Gastroesophageal sphincter (tissue), 4 donors: ENCODE measurements around the gene TNIP2. TPM values are rescaled to one million over a fixed set of nuclear protein-coding genes. Genes with fewer than 3 reads are reported as not detected.

Experiments used
- ATAC-seq: fragments of 150-250 bp; one replicate; pipeline ENCODE4 v1.9.1; 2016; ENCODE audit warnings: mild to moderate bottlenecking, moderate library complexity
- H3K27ac ChIP-seq, 4 donors: fragments of 200-600 bp; sonication (generic) in 3 of 4; 1 replicate in 3 of 4; 2 replicates in 1 of 4; pipeline ENCODE4 v1.5.1; 2016 to 2019
- H3K27me3 ChIP-seq: fragments of 200-600 bp; sonication (generic); one replicate; pipeline ENCODE4 v1.5.1; 2019
- H3K36me3 ChIP-seq, 2 donors: fragments of 200-600 bp; sonication (generic); one replicate each; pipeline ENCODE4 v1.5.1; 2019; ENCODE audit warnings: control low read depth in 1 of 2
- H3K4me1 ChIP-seq, 3 donors: fragments of 200-600 bp; sonication (generic); 1 replicate in 2 of 3; 2 replicates in 1 of 3; pipeline ENCODE4 v1.5.1; 2016 to 2019; ENCODE audit warnings: control low read depth in 2 of 3
- H3K4me3 ChIP-seq, 2 donors: fragments of 200-600 bp; sonication (generic); one replicate each; pipeline ENCODE4 v1.5.1; 2019; ENCODE audit warnings: mild to moderate bottlenecking in 1 of 2, moderate library complexity in 1 of 2
- H3K9me3 ChIP-seq, 3 donors: fragments of 200-600 bp; sonication (generic); one replicate each; pipeline ENCODE4 v1.5.1; 2017 to 2019; ENCODE audit warnings: control low read depth in 2 of 3
- EP300 ChIP-seq: sonication (generic); formaldehyde crosslinking; IDR thresholded peaks from one replicate; pipeline ENCODE4 v1.6.1; 2017; ENCODE audit warnings: antibody characterized with exemption, mild to moderate bottlenecking
- POLR2A ChIP-seq, 2 donors: fragments of 450-650 bp; IDR thresholded peaks; one replicate each; pipeline ENCODE4 v1.6.1; 2017; ENCODE audit warnings: antibody characterized with exemption in 2 of 2, mild to moderate bottlenecking in 2 of 2, moderate library complexity in 1 of 2
- POLR2AphosphoS5 ChIP-seq: sonication (generic); formaldehyde crosslinking; IDR thresholded peaks from one replicate; pipeline ENCODE4 v1.6.1; 2017; ENCODE audit warnings: antibody characterized with exemption
- WGBS, 2 donors: methylation state at CpG; one replicate each; pipeline ENCODE4 v1.1.5; 2018; ENCODE audit warnings: low coverage in 1 of 2; 5-methylcytosine and 5-hydroxymethylcytosine counted together
- total RNA-seq, 4 donors: library from RNA; depleted of rRNA; stranded (reverse); fragments of >200 nt; gene quantifications; one replicate each; pipeline ENCODE4 v1.1.0, GENCODE V29; 2016
- TF ChIP-seq, protein P1 (sequence below), 4 experiments: fragments of 200-600 bp in 2 of 4; fragments of 450-650 bp in 2 of 4; sonication (generic) in 1 of 4; IDR thresholded peaks; one replicate each; pipeline ENCODE4 v1.5.1; 2017 to 2019; ENCODE audit warnings: antibody characterized with exemption in 4 of 4, mild to moderate bottlenecking in 2 of 4, moderate library complexity in 2 of 4

TNIP2 gene
- total RNA-seq, 4 donors from 2014 or later, result 54.8 to 74.0 (median 70.4) TPM

DNA sequence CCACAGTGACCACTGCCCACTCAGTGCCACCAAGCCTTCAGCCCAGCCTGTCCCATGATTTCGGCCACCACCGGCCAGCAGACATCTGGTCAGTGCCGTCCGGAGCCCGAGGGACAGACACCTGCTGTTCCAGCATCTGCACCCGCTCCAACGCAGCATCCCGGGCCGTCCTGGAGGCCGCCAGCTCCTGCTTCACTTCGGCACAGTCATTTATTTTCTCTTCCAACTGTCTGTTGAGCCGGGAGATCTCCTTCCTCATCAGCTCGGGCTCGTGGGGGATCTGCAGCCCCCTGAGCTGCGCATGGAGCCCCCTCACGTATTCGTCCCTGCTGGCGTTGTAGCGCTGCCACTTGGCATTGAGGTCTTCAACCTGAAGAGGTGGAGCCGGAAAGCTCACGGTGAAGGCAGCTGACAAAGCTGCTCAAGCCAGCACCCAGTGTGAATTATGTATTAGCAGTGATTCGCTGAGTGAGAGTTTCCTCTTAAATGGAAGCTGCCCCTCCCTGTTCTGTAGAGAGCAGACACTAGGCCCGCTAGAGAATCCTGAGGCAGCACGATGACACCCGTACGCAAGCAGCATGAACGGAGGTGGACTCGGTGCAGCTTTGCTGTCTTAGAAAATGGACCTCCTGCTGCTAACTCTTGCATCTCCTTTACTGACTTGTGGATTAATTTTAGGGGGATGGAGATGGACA, 11.4 kb downstream of the TNIP2 start:
- 81 to 100% methylated on average over 6 to 7 of the region's 28 CpGs for WGBS, 2 donors
- peaks cover 0 to 17% (median 0%) of the 10 kb centered on the region in 3 donors for H3K4me1 ChIP-seq
- H3K4me3 ChIP-seq, result no peak overlapping the region
- no peaks in the 10 kb centered on the region for H3K27me3 ChIP-seq
- H3K9me3 ChIP-seq, result no peaks in the 10 kb centered on the region
- ATAC-seq, result no peak
- TF ChIP-seq POLR2A (IDR thresholded peaks at IDR 0.05), result no peak
- no peak overlapping the region for H3K27ac ChIP-seq
- H3K36me3 ChIP-seq, result peaks cover 0 to 67% of the 10 kb centered on the region in 2 donors

DNA sequence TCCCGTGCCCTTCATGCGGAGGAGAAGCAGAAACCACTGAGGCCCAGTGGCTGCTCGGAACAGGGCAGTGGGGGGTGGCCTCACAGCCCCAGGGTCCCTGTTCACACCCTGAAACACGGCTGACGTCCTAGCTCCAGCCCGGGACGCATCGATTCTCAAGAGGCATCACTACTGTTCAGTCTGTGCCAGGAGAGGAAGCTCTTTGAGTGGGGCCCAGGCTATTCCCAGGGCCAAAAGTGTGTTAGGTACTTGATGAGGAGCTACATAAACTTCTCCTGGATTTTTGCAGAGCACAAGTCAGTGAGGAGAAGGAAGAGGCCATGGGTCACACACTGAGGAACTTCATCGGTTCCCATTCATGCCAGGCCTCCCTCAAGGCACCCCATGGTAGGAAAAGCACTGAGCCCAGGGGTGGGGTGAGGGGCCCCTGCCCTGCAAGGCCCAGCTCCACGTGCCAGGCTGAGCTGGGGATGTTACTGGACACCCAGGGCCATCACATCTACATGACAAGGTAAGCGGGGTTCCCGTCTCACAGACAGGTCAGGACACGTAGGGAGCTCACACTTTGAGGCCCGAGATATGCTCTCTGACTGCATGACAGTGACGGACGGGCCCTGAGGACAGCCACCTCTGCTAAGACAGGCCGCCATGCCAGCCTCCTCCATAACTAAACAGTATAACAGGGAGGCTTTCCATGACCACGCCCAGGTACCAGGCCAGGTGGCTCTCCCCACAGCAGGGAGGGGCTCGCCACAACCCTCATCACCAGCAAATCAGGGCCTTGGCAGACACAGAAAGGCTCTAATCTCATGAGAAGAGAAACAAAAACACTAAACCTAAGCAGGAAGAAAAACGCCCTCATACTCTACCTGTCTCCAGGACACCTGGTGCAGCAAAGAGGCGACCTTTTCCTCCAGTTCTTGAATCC, 12.4 kb downstream of the TNIP2 start:
- WGBS, 2 donors, result 76 to 84% methylated on average over 6 to 8 of the region's 21 CpGs

DNA sequence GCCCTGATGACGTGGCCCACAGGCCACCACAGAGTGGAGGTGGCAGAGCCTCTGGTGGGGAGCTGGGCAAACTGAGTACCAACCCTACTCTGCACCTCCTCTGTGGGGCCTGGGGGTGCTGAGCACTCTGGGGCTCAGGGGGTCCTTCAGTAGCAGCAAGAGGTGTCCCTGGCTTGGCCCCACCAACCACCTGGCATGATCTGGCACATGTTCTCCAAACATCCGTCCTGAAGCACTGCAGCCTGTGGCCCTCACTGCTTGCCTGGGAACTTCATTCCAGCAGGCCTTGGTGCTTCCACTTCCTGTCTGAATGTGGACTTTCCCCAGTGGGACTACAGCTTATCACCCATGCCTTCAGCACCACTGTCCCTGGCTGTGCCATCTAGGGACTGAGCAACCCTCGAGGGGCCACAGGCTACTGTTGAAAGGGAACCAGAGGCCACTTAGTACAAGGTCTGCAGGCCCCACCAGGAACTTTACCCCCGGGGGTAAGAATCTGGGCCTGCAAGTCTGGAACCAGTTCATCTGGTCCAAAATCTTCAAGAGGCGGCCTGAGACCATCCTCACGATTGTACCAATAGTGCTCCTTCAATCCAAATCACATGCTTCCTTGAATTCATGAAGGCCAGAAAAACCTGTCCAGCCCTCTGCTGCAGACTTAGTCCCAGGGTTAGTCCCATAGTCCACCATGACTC, 13.2 kb downstream of the TNIP2 start:
- no peaks in the 10 kb centered on the region for H3K9me3 ChIP-seq
- no CpG with 5 or more reads among the region's 6 CpGs for WGBS, 2 donors
- H3K4me3 ChIP-seq, result no peak overlapping the region
- peaks cover 0 to 67% of the 10 kb centered on the region in 2 donors for H3K36me3 ChIP-seq
- H3K4me1 ChIP-seq, result peaks cover 0 to 17% (median 0%) of the 10 kb centered on the region in 3 donors
- ATAC-seq, result no peak
- TF ChIP-seq, protein P1, sequence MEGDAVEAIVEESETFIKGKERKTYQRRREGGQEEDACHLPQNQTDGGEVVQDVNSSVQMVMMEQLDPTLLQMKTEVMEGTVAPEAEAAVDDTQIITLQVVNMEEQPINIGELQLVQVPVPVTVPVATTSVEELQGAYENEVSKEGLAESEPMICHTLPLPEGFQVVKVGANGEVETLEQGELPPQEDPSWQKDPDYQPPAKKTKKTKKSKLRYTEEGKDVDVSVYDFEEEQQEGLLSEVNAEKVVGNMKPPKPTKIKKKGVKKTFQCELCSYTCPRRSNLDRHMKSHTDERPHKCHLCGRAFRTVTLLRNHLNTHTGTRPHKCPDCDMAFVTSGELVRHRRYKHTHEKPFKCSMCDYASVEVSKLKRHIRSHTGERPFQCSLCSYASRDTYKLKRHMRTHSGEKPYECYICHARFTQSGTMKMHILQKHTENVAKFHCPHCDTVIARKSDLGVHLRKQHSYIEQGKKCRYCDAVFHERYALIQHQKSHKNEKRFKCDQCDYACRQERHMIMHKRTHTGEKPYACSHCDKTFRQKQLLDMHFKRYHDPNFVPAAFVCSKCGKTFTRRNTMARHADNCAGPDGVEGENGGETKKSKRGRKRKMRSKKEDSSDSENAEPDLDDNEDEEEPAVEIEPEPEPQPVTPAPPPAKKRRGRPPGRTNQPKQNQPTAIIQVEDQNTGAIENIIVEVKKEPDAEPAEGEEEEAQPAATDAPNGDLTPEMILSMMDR (IDR thresholded peaks at IDR 0.05), result no peak
- no peak for TF ChIP-seq POLR2AphosphoS5
- no peak for TF ChIP-seq POLR2A (IDR thresholded peaks at IDR 0.05)
- no peak for TF ChIP-seq EP300
- no peaks in the 10 kb centered on the region for H3K27me3 ChIP-seq
- H3K27ac ChIP-seq, result no peak overlapping the region

More for the DNA sequence above, 12.4 kb downstream of the TNIP2 start:
- H3K27me3 ChIP-seq, result no peaks in the 10 kb centered on the region
- TF ChIP-seq POLR2A (IDR thresholded peaks at IDR 0.05) (no peak), POLR2AphosphoS5 (no peak), EP300 (no peak)
- TF ChIP-seq, protein P1 (IDR thresholded peaks at IDR 0.05), result no peak
- no peak overlapping the region for H3K27ac ChIP-seq
- H3K4me1 ChIP-seq, result peaks cover 0 to 17% (median 0%) of the 10 kb centered on the region in 3 donors
- peaks cover 0 to 67% of the 10 kb centered on the region in 2 donors for H3K36me3 ChIP-seq
- no peak overlapping the region for H3K4me3 ChIP-seq
- no peak for ATAC-seq
- no peaks in the 10 kb centered on the region for H3K9me3 ChIP-seq

DNA sequence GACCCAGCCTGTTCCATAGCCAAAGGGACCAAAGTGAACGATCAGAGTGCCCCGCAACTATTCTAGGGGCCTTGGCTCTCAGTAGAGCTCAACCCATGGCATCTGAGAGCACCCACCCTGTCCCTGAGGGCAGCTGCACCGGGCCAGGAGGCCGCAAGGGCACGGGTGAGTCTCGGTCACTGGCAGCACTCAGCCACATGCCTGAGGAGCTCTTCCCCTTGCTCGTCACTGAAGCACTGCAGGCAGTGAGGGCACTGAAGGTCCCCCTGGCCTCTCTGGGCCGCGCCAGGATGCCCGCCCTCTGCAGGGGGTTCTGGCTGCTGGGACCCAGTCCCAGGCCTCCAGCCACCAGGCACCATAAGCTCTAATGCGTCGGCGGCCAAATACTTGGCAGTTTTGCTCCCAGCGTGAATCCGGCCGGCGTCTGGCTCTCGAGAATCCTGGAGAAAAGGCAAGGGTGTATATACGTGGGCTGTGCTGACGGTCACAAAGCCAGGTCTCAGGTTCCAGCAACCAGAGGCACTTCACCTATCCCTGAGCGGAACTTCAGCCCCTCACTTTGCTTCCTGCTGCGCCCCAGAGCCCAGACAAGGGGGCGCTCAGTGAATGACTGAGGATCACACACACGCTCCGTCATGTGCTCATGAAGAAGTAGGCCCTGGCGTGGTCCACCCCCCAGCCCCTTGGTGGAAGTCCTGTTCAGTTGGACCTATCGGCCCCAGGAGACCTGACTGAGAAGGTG, 13.9 kb downstream of the TNIP2 start:
- peaks cover 0 to 16% (median 0%) of the 10 kb centered on the region in 3 donors for H3K4me1 ChIP-seq
- peaks cover 0 to 61% of the 10 kb centered on the region in 2 donors for H3K36me3 ChIP-seq
- WGBS, 2 donors, result no CpG with 5 or more reads among the region's 27 CpGs
- no peak for ATAC-seq
- no peaks in the 10 kb centered on the region for H3K9me3 ChIP-seq
- no peaks in the 10 kb centered on the region for H3K27me3 ChIP-seq
- no peak overlapping the region for H3K27ac ChIP-seq
- H3K4me3 ChIP-seq, result no peak overlapping the region
- TF ChIP-seq POLR2AphosphoS5 (no peak), POLR2A (IDR thresholded peaks at IDR 0.05) (no peak), EP300 (no peak)
- TF ChIP-seq, protein P1 (IDR thresholded peaks at IDR 0.05), result no peak
